Stomach (tissue), 4 donors: ENCODE results near the gene ARAP3.

ENCODE experiments used
- CTCF ChIP-seq, 7 experiments: fragments of 450-650 bp in 4 of 7; fragments of 200-600 bp in 3 of 7; sonication (generic) in 3 of 7; IDR thresholded peaks; one replicate each; pipeline ENCODE4 v1.5.1; 2016 to 2019; ENCODE audit warnings: antibody characterized with exemption in 7 of 7, control low read depth in 2 of 7, mild to moderate bottlenecking in 1 of 7
- EP300 ChIP-seq: sonication (generic); formaldehyde crosslinking; IDR thresholded peaks from one replicate; pipeline ENCODE4 v1.6.1; 2017; ENCODE audit warnings: antibody characterized with exemption
- POLR2A ChIP-seq, 4 donors: fragments of 450-650 bp; IDR thresholded peaks; one replicate each; pipeline ENCODE4 v1.6.1; 2016; ENCODE audit warnings: antibody characterized with exemption in 4 of 4, control low read depth in 2 of 4, mild to moderate bottlenecking in 1 of 4, moderate library complexity in 1 of 4
- POLR2AphosphoS5 ChIP-seq, 3 donors: sonication (generic); formaldehyde crosslinking; IDR thresholded peaks; one replicate each; pipeline ENCODE4 v1.6.1; 2016; ENCODE audit warnings: antibody characterized with exemption in 3 of 3

- TF ChIP-seq CTCF (IDR thresholded peaks at IDR 0.05) (no peak), EP300 (no peak), POLR2AphosphoS5 (IDR thresholded peaks at IDR 0.05) (no peak), POLR2A (IDR thresholded peaks at IDR 0.05) (no peak)
Observed at GRCh38 chr5:141628175-141628788, 53.7 kb downstream of the ARAP3 start.
